Retinal pigment epithelial cell (primary cell): ENCODE measurements around the gene TCP11.

Source experiments
- DNase-seq: peaks from one replicate; pipeline ENCODE4 v3.0.0-alpha.2; 2010; ENCODE audit warnings: low read depth
- H3K4me3 ChIP-seq: 2 replicates; pipeline ENCODE4 v1.5.1; 2011; ENCODE audit warnings: mild to moderate bottlenecking, low read length, control low read depth, moderate library complexity
- CTCF ChIP-seq: conservative IDR thresholded peaks from 2 replicates; pipeline ENCODE4 v1.5.1; 2011; ENCODE audit warnings: low read depth, low read length, control low read depth, inconsistent platforms

TCP11 gene

GRCh38 chr6:35078896-35079295 lies 62.2 kb downstream of the TCP11 start:
- H3K4me3 ChIP-seq, result no peak overlapping the region
- no peak for TF ChIP-seq CTCF
- no peak for DNase-seq

DNA sequence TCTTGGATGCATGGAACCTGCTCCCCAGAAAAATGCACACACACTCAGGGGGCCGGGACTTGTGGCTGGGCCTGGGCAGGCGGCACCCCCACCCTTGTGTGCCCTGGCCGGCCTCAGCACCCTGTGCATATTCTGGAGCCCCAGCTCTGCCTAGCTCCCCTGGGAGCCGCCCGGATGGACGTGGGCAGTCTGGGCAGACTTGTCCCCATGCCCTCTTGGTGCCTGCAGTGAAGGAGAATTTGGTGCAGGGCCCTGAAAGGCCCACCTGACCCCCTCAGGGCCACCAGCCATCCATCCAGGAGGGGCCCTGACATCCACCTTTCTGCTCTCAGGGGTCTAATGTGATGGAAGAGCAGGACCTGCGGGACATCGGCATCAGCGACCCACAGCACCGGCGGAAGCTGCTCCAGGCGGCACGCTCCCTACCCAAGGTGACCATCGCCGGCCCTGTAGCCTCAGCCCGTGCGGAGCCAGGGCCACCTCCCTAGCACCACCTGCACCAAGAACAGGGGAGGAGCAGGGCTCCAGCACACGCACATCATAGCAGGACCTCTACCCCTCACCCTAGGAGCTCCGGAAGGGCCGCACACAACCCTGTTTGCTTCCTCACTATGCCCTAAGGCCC lies 62.8 kb downstream of the TCP11 start:
- H3K4me3 ChIP-seq, result no peak overlapping the region
- TF ChIP-seq CTCF, result no peak
- DNase-seq, result no peak

GRCh38 chr6:35077713-35078105 lies 63.4 kb downstream of the TCP11 start:
- no peak overlapping the region for H3K4me3 ChIP-seq
- no peak for DNase-seq
- no peak for TF ChIP-seq CTCF

GRCh38 chr6:35076997-35077712 lies 64.0 kb downstream of the TCP11 start:
- TF ChIP-seq CTCF, result no peak
- H3K4me3 ChIP-seq, result no peak overlapping the region
- DNase-seq, result no peak

GRCh38 chr6:35073766-35074471 lies 67.2 kb downstream of the TCP11 start:
- H3K4me3 ChIP-seq, result no peak overlapping the region
- TF ChIP-seq CTCF, result no peak
- no peak for DNase-seq

GRCh38 chr6:35073211-35073610 lies 67.9 kb downstream of the TCP11 start:
- TF ChIP-seq CTCF, result no peak
- H3K4me3 ChIP-seq, result no peak overlapping the region
- DNase-seq, result no peak
